ENCODE measurements around the gene MACROD1.

The MACROD1 gene

DNA sequence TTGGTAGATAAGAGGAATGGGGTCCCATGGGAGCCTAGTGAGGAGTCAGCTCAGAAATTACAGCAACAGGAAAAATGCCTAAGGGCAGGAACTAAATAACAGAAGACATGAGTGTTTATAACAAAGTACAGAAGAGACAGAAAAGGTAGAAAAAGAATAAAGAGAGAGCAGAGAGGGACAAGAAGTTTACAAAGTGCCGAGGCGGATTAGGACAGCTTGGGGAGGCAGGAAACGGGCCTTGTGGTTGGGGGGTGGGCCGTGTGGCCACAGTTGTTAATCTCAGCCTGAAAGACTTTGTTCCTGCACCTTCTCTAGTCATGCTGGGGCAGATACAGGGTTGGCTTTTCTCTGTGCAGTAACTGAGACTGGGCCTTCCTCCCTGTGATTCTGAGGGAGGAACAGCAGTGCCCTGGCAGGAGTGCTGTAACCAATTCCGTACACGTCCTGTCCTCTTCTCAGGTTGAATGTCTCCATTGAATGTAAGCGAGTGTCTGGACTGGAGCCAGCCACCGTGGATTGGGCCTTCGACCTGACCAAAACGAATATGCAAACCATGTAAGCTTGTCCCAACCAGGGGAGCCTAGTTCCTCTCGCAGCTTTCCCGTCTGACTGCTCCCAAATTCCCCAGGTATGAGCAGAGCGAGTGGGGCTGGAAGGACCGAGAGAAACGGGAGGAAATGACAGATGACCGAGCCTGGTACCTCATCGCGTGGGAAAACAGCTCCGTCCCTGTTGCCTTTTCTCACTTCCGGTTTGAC lies 214.0 kb downstream of the MACROD1 start:
- H3K4me3 ChIP-seq (ENCODE audit: low read depth, low read length), result no peak overlapping the region
- TF ChIP-seq, protein P1, sequence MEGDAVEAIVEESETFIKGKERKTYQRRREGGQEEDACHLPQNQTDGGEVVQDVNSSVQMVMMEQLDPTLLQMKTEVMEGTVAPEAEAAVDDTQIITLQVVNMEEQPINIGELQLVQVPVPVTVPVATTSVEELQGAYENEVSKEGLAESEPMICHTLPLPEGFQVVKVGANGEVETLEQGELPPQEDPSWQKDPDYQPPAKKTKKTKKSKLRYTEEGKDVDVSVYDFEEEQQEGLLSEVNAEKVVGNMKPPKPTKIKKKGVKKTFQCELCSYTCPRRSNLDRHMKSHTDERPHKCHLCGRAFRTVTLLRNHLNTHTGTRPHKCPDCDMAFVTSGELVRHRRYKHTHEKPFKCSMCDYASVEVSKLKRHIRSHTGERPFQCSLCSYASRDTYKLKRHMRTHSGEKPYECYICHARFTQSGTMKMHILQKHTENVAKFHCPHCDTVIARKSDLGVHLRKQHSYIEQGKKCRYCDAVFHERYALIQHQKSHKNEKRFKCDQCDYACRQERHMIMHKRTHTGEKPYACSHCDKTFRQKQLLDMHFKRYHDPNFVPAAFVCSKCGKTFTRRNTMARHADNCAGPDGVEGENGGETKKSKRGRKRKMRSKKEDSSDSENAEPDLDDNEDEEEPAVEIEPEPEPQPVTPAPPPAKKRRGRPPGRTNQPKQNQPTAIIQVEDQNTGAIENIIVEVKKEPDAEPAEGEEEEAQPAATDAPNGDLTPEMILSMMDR (IDR thresholded peaks at IDR 0.05; ENCODE audit: low read depth, low read length), result no peak
- in situ Hi-C loops (cut with HindIII; ENCODE audit: low sequenced_read_pairs), result no loop called here
- no peak for DNase-seq (ENCODE audit: low read depth, low spot score)

Measured in astrocyte of the spinal cord (primary cell).